Measurements from ENCODE around the gene LHX3. TPM values are rescaled to one million over a fixed set of nuclear protein-coding genes. Genes with fewer than 3 reads are reported as not detected.
A peak's percentile ranks its signal among the peaks of the same experiment; 100 is the strongest.

Gene LHX3
- under 1 TPM in 1 of 2 experiments, not detected in 1; 0.08 TPM for total RNA-seq

GRCh38 chr9:136204838-136205706 is at the start of gene LHX3:
TSS of gene LHX3 (minus strand) at chr9:136205128. CDS start at chr9:136205012, 116 bp downstream.
- DNase-seq = peak; percentile 21
- POLR2A ChIA-PET = no interaction called here
- H3K4me3 Mint-ChIP-seq = no peak within 1 kb of the TSS
- H3K27me3 Mint-ChIP-seq = peaks cover 28% of the 10 kb centered on the region
- no peaks in the 10 kb centered on the region for H3K4me1 Mint-ChIP-seq
- peaks cover 2% of the 10 kb centered on the region for H3K36me3 Mint-ChIP-seq (ENCODE audit: low read depth)
- CTCF ChIA-PET = no interaction called here
- no peaks in the 10 kb centered on the region for H3K9me3 Mint-ChIP-seq
- no peak within 1 kb of the TSS for H3K27ac Mint-ChIP-seq

DNA sequence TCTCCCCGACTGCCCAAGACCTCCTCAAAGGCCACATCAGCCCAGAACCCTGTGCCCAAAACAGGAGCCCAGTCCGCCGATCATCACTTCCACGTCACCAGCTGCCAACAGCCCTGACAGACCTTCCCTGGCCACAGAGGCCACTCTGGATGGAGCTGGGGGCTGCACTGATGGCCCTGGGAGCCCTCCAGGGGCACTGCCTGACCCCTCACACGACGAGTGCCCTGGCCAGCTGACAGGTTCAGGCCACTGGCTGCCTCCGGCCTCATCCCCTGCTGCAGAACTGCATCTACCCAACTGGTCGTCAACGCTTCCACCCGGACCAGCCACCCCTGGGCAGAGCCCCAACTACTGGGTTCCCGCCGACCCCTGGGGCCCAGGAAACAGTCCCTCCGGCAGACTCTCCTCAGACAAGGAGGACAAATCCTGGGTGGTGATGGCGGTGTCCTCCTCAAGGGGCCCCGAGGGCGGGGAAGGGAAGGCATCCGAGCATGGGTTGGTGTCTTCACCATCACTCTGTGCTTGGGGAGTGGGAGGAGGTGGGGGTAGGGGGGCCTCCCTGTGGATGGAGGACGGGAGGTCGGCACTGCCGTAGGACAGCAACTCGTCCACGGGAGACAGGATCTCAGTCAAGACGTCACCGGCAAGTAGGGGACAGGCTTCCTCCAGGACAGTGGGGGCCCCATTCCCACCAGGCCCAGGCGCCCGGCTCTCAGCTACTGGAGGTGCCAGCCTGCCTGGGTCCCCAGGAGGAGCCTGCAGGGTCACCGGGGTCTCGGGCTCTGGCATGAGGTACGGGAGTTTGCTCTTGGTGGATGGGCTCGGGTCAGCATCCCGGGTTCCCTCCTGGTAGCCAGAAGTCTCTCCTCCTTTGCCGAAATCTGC is 48.6 kb upstream of the LHX3 start:
- no peak overlapping the region for H3K27ac Mint-ChIP-seq
- CTCF ChIA-PET = no interaction called here

DNA sequence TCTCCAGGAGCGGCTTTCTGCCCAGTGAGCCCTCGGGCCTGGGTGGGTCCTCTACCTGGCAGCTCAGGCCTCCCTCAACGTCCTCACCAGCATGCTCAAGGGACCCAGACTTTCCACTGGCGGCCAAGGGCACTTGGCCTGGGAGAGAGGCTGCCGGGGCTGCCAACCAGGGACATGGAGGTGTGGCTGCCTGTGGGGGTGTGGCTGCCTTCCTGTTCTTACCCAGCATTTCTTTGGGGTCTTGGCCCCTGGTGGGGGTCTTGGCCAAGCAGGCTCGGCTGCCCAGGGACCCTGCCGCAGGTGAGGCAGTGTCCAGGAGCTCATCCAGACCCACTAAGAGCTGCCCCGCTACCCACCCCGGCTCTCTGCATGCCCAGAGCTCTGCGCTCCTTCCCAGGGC is 47.9 kb upstream of the LHX3 start:
- H3K36me3 Mint-ChIP-seq (ENCODE audit: low read depth) = no peaks in the 10 kb centered on the region
- no peak overlapping the region for H3K27ac Mint-ChIP-seq
- no peaks in the 10 kb centered on the region for H3K9me3 Mint-ChIP-seq
- DNase-seq = no peak
- ChIA-PET CTCF (no interaction called here), POLR2A (no interaction called here)
- no peak overlapping the region for H3K4me3 Mint-ChIP-seq
- H3K27me3 Mint-ChIP-seq = no peaks in the 10 kb centered on the region
- no peaks in the 10 kb centered on the region for H3K4me1 Mint-ChIP-seq

More for the DNA sequence above, 48.6 kb upstream of the LHX3 start:
- Mint-ChIP-seq H3K27me3 (no peaks in the 10 kb centered on the region), H3K9me3 (no peaks in the 10 kb centered on the region), H3K4me1 (no peaks in the 10 kb centered on the region), H3K36me3 (ENCODE audit: low read depth) (no peaks in the 10 kb centered on the region), H3K4me3 (no peak overlapping the region)
- POLR2A ChIA-PET = interaction anchor here (1.5 kb wide), 1 partner anchor 9 kb away, joined by 5 read pairs; no protein-coding TSS in a partner anchor
- DNase-seq = no peak

- no peaks in the 10 kb centered on the region for H3K36me3 Mint-ChIP-seq (ENCODE audit: low read depth)
- no peak for DNase-seq
- H3K4me1 Mint-ChIP-seq = no peaks in the 10 kb centered on the region
- CTCF ChIA-PET = no interaction called here
- no peak overlapping the region for H3K27ac Mint-ChIP-seq
- H3K27me3 Mint-ChIP-seq = no peaks in the 10 kb centered on the region
- POLR2A ChIA-PET = no interaction called here
- no peak overlapping the region for H3K4me3 Mint-ChIP-seq
- no peaks in the 10 kb centered on the region for H3K9me3 Mint-ChIP-seq
Measured at GRCh38 chr9:136252281-136252680, 47.4 kb upstream of the LHX3 start.

DNA sequence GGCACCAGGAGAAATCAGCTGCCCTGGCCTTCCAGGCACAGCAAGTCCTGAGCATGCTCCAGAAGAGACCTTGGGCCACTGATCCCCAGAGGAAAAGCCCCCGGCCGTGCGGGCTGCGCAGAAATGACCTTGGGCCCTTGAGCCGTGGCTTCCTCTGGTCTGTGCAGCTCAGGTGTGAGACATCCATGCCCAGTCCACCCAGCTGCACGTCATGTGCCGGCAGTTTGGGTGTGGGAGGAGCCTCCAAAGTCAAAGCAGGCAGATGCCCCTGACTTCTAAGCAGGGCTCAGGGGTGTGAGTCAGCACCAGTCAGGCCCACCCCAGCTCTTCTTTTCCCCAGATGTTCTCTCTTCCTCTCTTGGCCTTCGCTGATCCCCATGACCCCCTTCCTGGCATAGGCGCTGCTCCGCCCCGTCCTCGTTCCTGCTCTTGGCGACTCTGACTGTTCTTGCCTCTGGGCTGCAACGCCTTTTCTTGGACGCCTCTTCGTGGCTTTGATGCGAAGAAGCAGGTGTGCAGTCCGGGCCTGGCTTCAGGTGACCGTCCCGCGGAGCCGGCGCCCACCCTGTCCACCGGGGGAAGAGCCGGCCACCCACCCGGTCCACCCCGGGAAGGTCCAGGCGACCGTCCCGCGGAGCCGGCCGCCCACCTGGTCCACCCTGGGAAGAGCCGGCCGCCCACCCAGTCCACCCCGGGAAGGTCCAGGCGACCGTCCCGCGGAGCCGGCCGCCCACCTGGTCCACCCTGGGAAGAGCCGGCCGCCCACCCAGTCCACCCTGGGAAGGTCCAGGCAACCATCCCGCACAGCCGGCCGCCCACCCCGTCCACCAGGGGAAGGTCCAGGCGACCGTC is 46.6 kb upstream of the LHX3 start:
- no peak overlapping the region for H3K4me3 Mint-ChIP-seq

DNA sequence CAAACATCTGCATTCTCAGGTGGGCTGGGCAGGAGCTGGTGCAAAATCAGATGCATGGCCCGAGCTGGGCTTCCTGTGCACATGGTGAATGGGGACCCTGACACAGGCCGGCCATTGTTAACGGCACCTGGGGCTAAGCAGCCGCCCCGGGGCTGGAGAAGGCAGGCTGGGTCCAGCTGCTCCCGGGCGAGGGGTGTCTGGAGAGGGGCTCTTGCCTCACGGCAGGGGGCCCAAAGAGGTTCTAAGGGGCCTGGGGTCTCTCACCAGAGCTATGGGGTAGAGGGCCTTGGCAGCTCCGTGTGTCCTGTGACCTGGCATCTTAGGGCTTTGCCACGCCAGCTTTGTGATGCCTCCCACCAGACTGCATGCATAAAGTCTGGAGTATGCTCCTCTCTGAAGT is 45.7 kb upstream of the LHX3 start:
- peaks cover 4% of the 10 kb centered on the region for H3K4me1 Mint-ChIP-seq
- CTCF ChIA-PET = no interaction called here
- peaks cover 4% of the 10 kb centered on the region for H3K27me3 Mint-ChIP-seq
- H3K9me3 Mint-ChIP-seq = no peaks in the 10 kb centered on the region
- no peak overlapping the region for H3K4me3 Mint-ChIP-seq
- POLR2A ChIA-PET = interaction anchor here (1.0 kb wide), 1 partner anchor 16 kb away, joined by 3 read pairs; no protein-coding TSS in a partner anchor
- no peaks in the 10 kb centered on the region for H3K36me3 Mint-ChIP-seq (ENCODE audit: low read depth)
- H3K27ac Mint-ChIP-seq = no peak overlapping the region
- DNase-seq = no peak

More for the DNA sequence above, 46.6 kb upstream of the LHX3 start:
- Mint-ChIP-seq H3K27me3 (peaks cover 4% of the 10 kb centered on the region), H3K27ac (no peak overlapping the region), H3K36me3 (ENCODE audit: low read depth) (no peaks in the 10 kb centered on the region), H3K9me3 (no peaks in the 10 kb centered on the region), H3K4me1 (no peaks in the 10 kb centered on the region)
- POLR2A ChIA-PET = interaction anchor here (1.0 kb wide), 1 partner anchor 15 kb away, joined by 3 read pairs; no protein-coding TSS in a partner anchor
- CTCF ChIA-PET = no interaction called here
- DNase-seq = no peak

GRCh38 chr9:136249877-136250559 is 45.1 kb upstream of the LHX3 start:
- H3K9me3 Mint-ChIP-seq = no peaks in the 10 kb centered on the region
- POLR2A ChIA-PET = interaction anchor here (1.0 to 1.3 kb wide), 2 partner anchors 17 kb away, joined by 3 to 5 read pairs; no protein-coding TSS in a partner anchor
- no peaks in the 10 kb centered on the region for H3K36me3 Mint-ChIP-seq (ENCODE audit: low read depth)
- peaks cover 4% of the 10 kb centered on the region for H3K27me3 Mint-ChIP-seq
- no peak for DNase-seq
- CTCF ChIA-PET = no interaction called here
- H3K4me1 Mint-ChIP-seq = peaks cover 5% of the 10 kb centered on the region
- no peak overlapping the region for H3K27ac Mint-ChIP-seq
- H3K4me3 Mint-ChIP-seq = no peak overlapping the region

GRCh38 chr9:136248951-136249876 is 44.3 kb upstream of the LHX3 start:
- Mint-ChIP-seq H3K9me3 (no peaks in the 10 kb centered on the region), H3K4me3 (no peak overlapping the region), H3K4me1 (peaks cover 13% of the 10 kb centered on the region), H3K27me3 (peaks cover 4% of the 10 kb centered on the region), H3K36me3 (ENCODE audit: low read depth) (no peaks in the 10 kb centered on the region), H3K27ac (no peak overlapping the region)
- ChIA-PET CTCF (no interaction called here), POLR2A (interaction anchor here (1.3 kb wide), 1 partner anchor 18 kb away, joined by 5 read pairs; no protein-coding TSS in a partner anchor)
- no peak for DNase-seq

GRCh38 chr9:136247947-136248637 is 43.2 kb upstream of the LHX3 start:
- Mint-ChIP-seq H3K36me3 (ENCODE audit: low read depth) (no peaks in the 10 kb centered on the region), H3K9me3 (no peaks in the 10 kb centered on the region), H3K27me3 (peaks cover 4% of the 10 kb centered on the region), H3K4me3 (no peak overlapping the region), H3K27ac (no peak overlapping the region), H3K4me1 (peaks cover 24% of the 10 kb centered on the region)
- ChIA-PET POLR2A (no interaction called here), CTCF (no interaction called here)
- no peak for DNase-seq

GRCh38 chr9:136247551-136247916 is 42.6 kb upstream of the LHX3 start:
- ChIA-PET CTCF (no interaction called here), POLR2A (no interaction called here)
- Mint-ChIP-seq H3K36me3 (ENCODE audit: low read depth) (no peaks in the 10 kb centered on the region), H3K27ac (no peak overlapping the region), H3K4me3 (no peak overlapping the region), H3K4me1 (peaks cover 28% of the 10 kb centered on the region), H3K9me3 (no peaks in the 10 kb centered on the region), H3K27me3 (peaks cover 4% of the 10 kb centered on the region)
- DNase-seq = no peak

- H3K4me1 Mint-ChIP-seq = peaks cover 28% of the 10 kb centered on the region
- no peaks in the 10 kb centered on the region for H3K36me3 Mint-ChIP-seq (ENCODE audit: low read depth)
- no peak overlapping the region for H3K27ac Mint-ChIP-seq
- H3K4me3 Mint-ChIP-seq = no peak overlapping the region
- H3K27me3 Mint-ChIP-seq = peaks cover 4% of the 10 kb centered on the region
- no peak for DNase-seq
- POLR2A ChIA-PET = no interaction called here
- no peaks in the 10 kb centered on the region for H3K9me3 Mint-ChIP-seq
- CTCF ChIA-PET = no interaction called here
Measured at GRCh38 chr9:136246849-136247550, 42.1 kb upstream of the LHX3 start.
